ENCODE measurements around the gene ARPC5L. TPM values are rescaled to one million over a fixed set of nuclear protein-coding genes. Genes with fewer than 3 reads are reported as not detected.

Gene ARPC5L
- total and polyA plus RNA-seq, 2 of the 13 experiments (the other 11 are each of a cell fraction or from before 2014, with no cell fraction given): 29.9 to 33.8 TPM

- TF ChIP-seq TFAP4 (IDR thresholded peaks at IDR 0.05; ENCODE audit: borderline replicate concordance, low read depth) (peak; percentile 18; the same call in 1 of the 2 replicates), NONO (IDR thresholded peaks at IDR 0.05) (no peak), NONO (CRISPR knock-in tag; conservative IDR thresholded peaks at IDR 0.05) (peak; percentile 97), ZFX (CRISPR knock-in tag; IDR thresholded peaks at IDR 0.05; ENCODE audit: low read depth) (peak; percentile 95), ZSCAN20 (CRISPR knock-in tag; IDR thresholded peaks at IDR 0.05; ENCODE audit: borderline replicate concordance) (peak; percentile 88), GABPB1 (CRISPR knock-in tag; IDR thresholded peaks at IDR 0.05) (peak; percentile 99), ZNF232 (CRISPR knock-in tag; IDR thresholded peaks at IDR 0.05; ENCODE audit: borderline replicate concordance) (peak; percentile 36; the same call in 1 of the 2 replicates), CENPX (CRISPR knock-in tag; IDR thresholded peaks at IDR 0.05) (0 out of 2 replicates have a peak, but pooled peaks have one; percentile 42), ZNF296 (CRISPR knock-in tag; conservative IDR thresholded peaks at IDR 0.05) (peak; percentile 86; the same call in 1 of the 2 replicates), ATF7-NPFF (CRISPR knock-in tag; IDR thresholded peaks at IDR 0.05; ENCODE audit: low read depth) (peak; percentile 81; the same call in 1 of the 2 replicates), CSRNP1 (CRISPR knock-in tag; IDR thresholded peaks at IDR 0.05) (peak; percentile 77; the same call in 1 of the 2 replicates), ZNF644 (CRISPR knock-in tag; IDR thresholded peaks at IDR 0.05; ENCODE audit: low read depth) (no peak), ZSCAN12 (CRISPR knock-in tag; IDR thresholded peaks at IDR 0.05) (peak; percentile 94), IRF2 (CRISPR knock-in tag; IDR thresholded peaks at IDR 0.05) (0 out of 2 replicates have a peak, but pooled peaks have one; percentile 59), CEBPG (CRISPR knock-in tag; IDR thresholded peaks at IDR 0.05) (no peak), E2F2 (CRISPR knock-in tag; IDR thresholded peaks at IDR 0.05; ENCODE audit: borderline replicate concordance) (peak; percentile 54; the same call in 1 of the 2 replicates), ZNF782 (CRISPR knock-in tag; IDR thresholded peaks at IDR 0.05; ENCODE audit: borderline replicate concordance) (peak; percentile 35; the same call in 1 of the 2 replicates), NAIF1 (CRISPR knock-in tag; IDR thresholded peaks at IDR 0.05; ENCODE audit: borderline replicate concordance) (peak; percentile 85; the same call in 1 of the 2 replicates), SETDB1 (CRISPR knock-in tag; IDR thresholded peaks at IDR 0.05; ENCODE audit: borderline replicate concordance) (no peak), FOXJ3 (CRISPR knock-in tag; IDR thresholded peaks at IDR 0.05; ENCODE audit: borderline replicate concordance) (0 out of 2 replicates have a peak, but pooled peaks have one; percentile 35), IRX3 (CRISPR knock-in tag; IDR thresholded peaks at IDR 0.05; ENCODE audit: borderline replicate concordance, low read depth) (0 out of 2 replicates have a peak, but pooled peaks have one; percentile 53), ZNF569 (CRISPR knock-in tag; IDR thresholded peaks at IDR 0.05; ENCODE audit: borderline replicate concordance) (peak; percentile 49; the same call in 1 of the 2 replicates), ETS1 (CRISPR knock-in tag; IDR thresholded peaks at IDR 0.05) (peak; percentile 55; the same call in 1 of the 2 replicates), HMG20A (CRISPR knock-in tag; IDR thresholded peaks at IDR 0.05; ENCODE audit: borderline replicate concordance) (no peak), SALL1 (CRISPR knock-in tag; IDR thresholded peaks at IDR 0.05) (peak; percentile 81)
These were observed at the start of gene ARPC5L, which contains the start of gene RPL35 (continued) for GRCh38 chr9:124861342-124862229.
